OCI-LY7 (cell line): ENCODE data around the gene EFCAB7.

Source experiments
- EZH2phosphoT487 ChIP-seq: fragments of 200-600 bp; sonication (generic); IDR thresholded peaks from 2 replicates; pipeline ENCODE4 v1.6.1; 2018; ENCODE audit warnings: low read depth, borderline replicate concordance, mild to moderate bottlenecking, mixed run types, antibody characterized with exemption, low read length, moderate library complexity, mixed read lengths
- TF ChIP-seq, protein P1 (sequence below): fragments of 200-600 bp; sonication (generic); conservative IDR thresholded peaks from 2 replicates; pipeline ENCODE4 v1.5.1; 2014; ENCODE audit warnings: mild to moderate bottlenecking, antibody characterized with exemption, low read length, moderate library complexity, mixed read lengths

DNA sequence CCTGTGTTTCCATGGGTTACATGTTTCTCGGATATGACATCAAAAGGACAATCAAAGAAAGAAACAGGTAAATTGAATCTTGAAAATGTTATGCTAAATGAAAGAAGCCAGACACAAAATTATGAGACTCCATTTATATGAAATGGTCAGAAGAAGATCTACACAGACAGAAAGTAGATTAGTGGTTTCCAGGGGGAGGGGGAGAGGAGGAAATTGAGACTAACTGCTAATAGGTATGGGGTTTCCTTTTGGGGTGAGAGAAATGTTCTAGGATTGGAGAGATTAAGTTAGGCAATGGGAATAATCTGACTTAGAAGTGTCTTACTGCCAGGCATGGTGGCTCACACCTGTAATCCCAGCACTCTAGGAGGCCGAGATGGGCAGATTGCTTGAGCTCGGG is 22.1 kb upstream of the EFCAB7 start:
- TF ChIP-seq, protein P1, sequence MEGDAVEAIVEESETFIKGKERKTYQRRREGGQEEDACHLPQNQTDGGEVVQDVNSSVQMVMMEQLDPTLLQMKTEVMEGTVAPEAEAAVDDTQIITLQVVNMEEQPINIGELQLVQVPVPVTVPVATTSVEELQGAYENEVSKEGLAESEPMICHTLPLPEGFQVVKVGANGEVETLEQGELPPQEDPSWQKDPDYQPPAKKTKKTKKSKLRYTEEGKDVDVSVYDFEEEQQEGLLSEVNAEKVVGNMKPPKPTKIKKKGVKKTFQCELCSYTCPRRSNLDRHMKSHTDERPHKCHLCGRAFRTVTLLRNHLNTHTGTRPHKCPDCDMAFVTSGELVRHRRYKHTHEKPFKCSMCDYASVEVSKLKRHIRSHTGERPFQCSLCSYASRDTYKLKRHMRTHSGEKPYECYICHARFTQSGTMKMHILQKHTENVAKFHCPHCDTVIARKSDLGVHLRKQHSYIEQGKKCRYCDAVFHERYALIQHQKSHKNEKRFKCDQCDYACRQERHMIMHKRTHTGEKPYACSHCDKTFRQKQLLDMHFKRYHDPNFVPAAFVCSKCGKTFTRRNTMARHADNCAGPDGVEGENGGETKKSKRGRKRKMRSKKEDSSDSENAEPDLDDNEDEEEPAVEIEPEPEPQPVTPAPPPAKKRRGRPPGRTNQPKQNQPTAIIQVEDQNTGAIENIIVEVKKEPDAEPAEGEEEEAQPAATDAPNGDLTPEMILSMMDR, result no peak
- no peak for TF ChIP-seq EZH2phosphoT487
